ENCODE measurements around the gene UBL3. TPM values are rescaled to one million over a fixed set of nuclear protein-coding genes. Genes with fewer than 3 reads are reported as not detected.

Gene UBL3
- total and polyA plus RNA-seq, 8 donors: 37.2 to 50.4 (median 44.3) TPM

GRCh38 chr13:29885989-29886388 is 35.6 kb upstream of the UBL3 start:
- Histone ChIP-seq H3K4me3 (no peak overlapping the region), H3K9me3 (no peaks in the 10 kb centered on the region), H3K36me3 (no peaks in the 10 kb centered on the region), H3K4me1 (no peaks in the 10 kb centered on the region), H3K27me3 (no peaks in the 10 kb centered on the region), H3K27ac (no peak overlapping the region)
- DNase-seq: no peak
- no peak for TF ChIP-seq CTCF (IDR thresholded peaks at IDR 0.05)
- ATAC-seq: no peak
- intact Hi-C loops (cut with DNase I): no loop called here

GRCh38 chr13:29884671-29885430 is 34.4 kb upstream of the UBL3 start:
- Histone ChIP-seq H3K9me3 (no peaks in the 10 kb centered on the region), H3K36me3 (no peaks in the 10 kb centered on the region), H3K4me1 (no peaks in the 10 kb centered on the region), H3K27me3 (no peaks in the 10 kb centered on the region), H3K4me3 (no peak overlapping the region), H3K27ac (no peak overlapping the region)
- intact Hi-C loops (cut with DNase I): no loop called here
- ATAC-seq (no peak), DNase-seq (no peak)
- no peak for TF ChIP-seq CTCF (IDR thresholded peaks at IDR 0.05)

GRCh38 chr13:29883941-29884518 is 33.6 kb upstream of the UBL3 start:
- TF ChIP-seq CTCF (IDR thresholded peaks at IDR 0.05): no peak
- intact Hi-C loops (cut with DNase I): no loop called here
- H3K9me3 ChIP-seq: no peaks in the 10 kb centered on the region
- no peaks in the 10 kb centered on the region for H3K27me3 ChIP-seq
- no peaks in the 10 kb centered on the region for H3K4me1 ChIP-seq
- DNase-seq: no peak
- ATAC-seq: no peak
- H3K4me3 ChIP-seq: no peak overlapping the region
- no peaks in the 10 kb centered on the region for H3K36me3 ChIP-seq
- H3K27ac ChIP-seq: no peak overlapping the region

- Histone ChIP-seq H3K27ac (no peak overlapping the region), H3K36me3 (no peaks in the 10 kb centered on the region), H3K4me3 (no peak overlapping the region), H3K4me1 (no peaks in the 10 kb centered on the region), H3K27me3 (peaks cover 0 to 2% of the 10 kb centered on the region in 2 donors), H3K9me3 (no peaks in the 10 kb centered on the region)
- ATAC-seq (no peak), DNase-seq (no peak)
- intact Hi-C loops (cut with DNase I): no loop called here
- TF ChIP-seq CTCF (IDR thresholded peaks at IDR 0.05): no peak
Observed at GRCh38 chr13:29882076-29882475, 31.7 kb upstream of the UBL3 start.

GRCh38 chr13:29878101-29878500 is 27.7 kb upstream of the UBL3 start:
- Histone ChIP-seq H3K4me1 (no peaks in the 10 kb centered on the region), H3K27ac (no peak overlapping the region), H3K9me3 (no peaks in the 10 kb centered on the region), H3K36me3 (no peaks in the 10 kb centered on the region), H3K4me3 (no peak overlapping the region), H3K27me3 (peaks cover 0 to 8% of the 10 kb centered on the region in 2 donors)
- DNase-seq: no peak
- intact Hi-C loops (cut with DNase I): no loop called here
- ATAC-seq: no peak
- no peak for TF ChIP-seq CTCF (IDR thresholded peaks at IDR 0.05)
